Measurements from ENCODE around the gene EIF3J.

Gene EIF3J

DNA sequence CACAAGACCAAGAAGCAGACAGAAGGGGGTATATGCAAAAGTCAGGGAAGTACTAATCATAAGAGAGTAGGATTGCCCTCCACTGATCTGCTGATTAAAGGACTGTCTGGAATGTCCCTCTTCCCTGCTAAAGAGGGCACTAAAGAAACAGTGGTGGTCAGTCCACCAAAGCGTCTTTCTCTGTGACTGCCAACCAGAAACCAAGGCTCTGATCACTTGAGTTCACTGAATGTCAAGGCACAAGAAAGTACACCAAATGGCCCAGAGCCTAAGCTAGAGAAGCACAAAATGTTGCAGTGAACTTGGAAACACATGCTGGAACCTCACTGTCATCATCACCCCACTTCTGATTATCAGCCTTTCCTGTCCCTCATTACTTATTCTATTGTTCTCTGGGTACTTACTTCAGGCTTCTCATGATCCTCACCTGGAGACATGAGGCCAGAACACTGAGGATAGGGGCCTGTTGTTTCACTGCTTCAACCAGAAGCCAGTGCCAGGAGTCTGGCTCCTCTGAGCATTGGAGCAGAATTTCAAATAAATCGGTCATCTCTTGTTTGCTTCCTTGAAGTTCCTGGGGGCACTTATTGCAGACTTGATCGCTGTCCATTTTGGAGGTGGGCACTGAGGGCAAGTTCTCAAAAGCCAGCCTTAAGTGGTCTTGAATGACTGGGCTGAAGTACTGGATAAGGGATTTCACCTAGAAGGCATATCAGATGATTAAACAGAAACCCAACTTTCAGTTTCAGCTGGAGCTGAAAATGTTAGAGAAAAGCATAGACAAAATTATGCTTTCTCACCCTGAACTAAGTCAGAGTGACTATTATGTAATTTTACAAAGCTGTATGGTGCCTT lies 58.9 kb downstream of the EIF3J start:
- DNase-seq (ENCODE audit: low read depth), result no peak

DNA sequence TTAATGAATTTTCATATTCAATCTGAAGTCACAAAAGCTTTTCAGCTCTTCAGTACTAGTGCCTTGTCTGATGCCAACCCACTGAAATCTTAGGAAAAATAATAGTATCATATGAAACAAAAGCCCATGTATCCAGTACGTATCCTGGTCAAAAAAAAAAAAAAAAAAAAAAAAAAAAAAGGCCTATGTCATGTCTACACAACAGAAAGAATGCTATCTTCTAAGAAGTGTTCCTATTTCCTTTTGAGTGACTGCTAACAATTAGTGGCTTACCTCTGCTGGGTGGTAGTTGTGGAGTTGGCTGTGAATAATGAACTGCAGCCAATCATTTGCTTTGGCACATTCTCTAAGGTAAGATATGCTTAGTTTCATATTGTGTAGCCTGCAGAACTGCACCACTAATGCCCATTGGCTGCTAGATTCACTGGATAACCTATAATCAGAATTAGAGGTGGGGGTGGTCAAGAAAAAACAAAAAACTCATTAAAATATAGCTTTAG lies 59.6 kb downstream of the EIF3J start:
- DNase-seq (ENCODE audit: low read depth), result no peak

DNA sequence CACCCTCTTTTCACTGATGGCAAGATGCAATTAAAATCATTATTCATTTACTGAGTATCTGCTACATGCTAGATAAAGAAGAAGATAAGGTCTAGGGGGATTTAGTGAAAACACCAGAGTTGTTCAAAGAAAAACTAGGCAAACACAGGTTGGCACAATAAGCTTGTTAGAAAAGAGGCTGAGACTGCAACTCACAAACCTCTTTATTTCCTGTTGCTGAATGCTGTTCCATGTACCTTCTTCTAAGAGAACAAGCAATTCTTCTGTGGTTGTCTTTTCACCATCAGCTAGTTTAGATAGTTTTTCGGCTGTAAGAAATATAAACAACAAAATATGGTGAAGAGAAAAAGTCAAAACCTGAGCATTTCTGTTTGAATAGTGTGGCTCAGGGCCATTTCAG lies 61.1 kb downstream of the EIF3J start:
- DNase-seq (ENCODE audit: low read depth), result no peak

DNA sequence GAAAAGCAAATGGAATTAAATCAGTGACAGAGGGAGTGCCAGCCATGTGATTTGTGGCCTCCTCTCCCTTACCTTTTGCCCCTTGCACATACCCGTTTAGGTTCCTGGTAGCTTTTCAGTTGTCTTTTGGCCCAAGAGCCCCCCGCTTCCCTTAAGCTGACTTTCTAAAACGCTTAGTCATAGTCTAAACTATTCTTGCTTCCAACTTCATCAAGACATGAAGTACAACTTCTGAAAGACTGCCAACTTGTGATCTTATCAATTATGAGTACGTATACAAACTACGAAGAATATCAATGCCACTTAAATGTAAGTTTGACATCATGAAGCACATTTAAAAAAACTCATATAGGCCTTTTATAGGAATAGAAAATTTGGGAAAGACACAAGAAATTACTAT lies 61.9 kb downstream of the EIF3J start:
- DNase-seq (ENCODE audit: low read depth), result no peak

DNA sequence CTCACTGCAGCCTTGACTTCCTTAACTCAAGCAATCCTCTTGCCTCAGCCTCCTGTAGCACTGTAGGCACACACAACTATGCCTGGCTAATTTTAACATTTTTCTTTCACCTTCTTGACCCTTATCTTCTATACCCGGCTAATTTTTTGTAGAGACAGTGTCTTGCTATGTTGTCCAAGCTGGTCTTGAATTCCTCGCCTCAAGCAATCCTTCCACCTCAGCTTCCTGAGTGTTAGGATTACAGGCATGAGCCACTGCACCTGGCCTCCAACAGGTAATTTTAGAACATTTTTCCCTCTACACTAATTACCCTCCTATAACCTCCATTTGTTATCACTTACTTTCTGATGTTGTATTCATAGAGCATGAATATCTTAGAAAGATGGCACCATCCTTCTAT lies 66.2 kb downstream of the EIF3J start:
- no peak for DNase-seq (ENCODE audit: low read depth)

DNA sequence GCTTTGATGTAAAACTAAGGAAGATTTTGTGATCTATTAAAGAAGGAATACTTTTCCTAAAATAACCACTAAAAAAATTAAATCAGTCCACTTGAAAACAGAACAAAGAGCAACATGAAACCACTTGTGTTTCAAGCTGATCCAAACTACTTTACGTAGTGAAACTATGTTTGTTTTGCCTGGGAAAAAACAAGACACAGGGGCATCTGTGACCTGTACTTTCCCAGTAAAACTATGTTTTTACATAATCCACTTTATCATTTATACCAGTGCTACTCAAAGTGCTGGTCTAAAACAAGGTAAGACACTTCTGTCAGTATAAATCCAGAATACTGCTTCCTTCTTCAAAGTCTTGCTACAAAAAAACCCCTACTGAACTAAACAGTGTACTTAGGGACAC lies 69.8 kb downstream of the EIF3J start:
- DNase-seq (ENCODE audit: low read depth), result no peak

All from stimulated activated CD8-positive, alpha-beta memory T cell treated with anti-CD3 and anti-CD28 coated beads, Interleukin-4, amount 100 ng/mL, for 24 hours (primary cell).